AG04450 (cell line): ENCODE measurements around the gene CHAF1A. TPM values are rescaled to one million over a fixed set of nuclear protein-coding genes. Genes with fewer than 3 reads are reported as not detected.

Experiments used
- CTCF ChIA-PET: fragments of 300-600, 350-600 bp; formaldehyde crosslinking; extraction: SDS; loops from one replicate; lab custom pipeline; 2022; ENCODE audit warnings: antibody characterized with exemption, inconsistent platforms; lab: Charles Lee
- POLR2A ChIA-PET: fragments of 350-600 bp; formaldehyde crosslinking; extraction: SDS; loops from one replicate; lab custom pipeline; 2021; ENCODE audit warnings: antibody characterized with exemption, inconsistent platforms; lab: Yijun Ruan, JAX
- DNase-seq: peaks from one replicate; pipeline ENCODE4 v3.0.0-alpha.2; 2011; ENCODE audit warnings: low read depth, low spot score
- H3K27ac ChIP-seq: one replicate; pipeline ENCODE4 v1.5.1; 2012; ENCODE audit warnings: low read depth, low read length, control low read depth
- H3K27me3 ChIP-seq: one replicate; pipeline ENCODE4 v1.6.0; 2012; ENCODE audit warnings: low read length; ENCODE audit not compliant: control insufficient read depth, insufficient read depth
- H3K4me3 ChIP-seq: 2 replicates; pipeline ENCODE4 v1.5.1; 2011; ENCODE audit warnings: mild to moderate bottlenecking, low read depth, low read length, control low read depth
- H3K9me3 ChIP-seq: 2 replicates; pipeline ENCODE4 v1.5.1; 2012; ENCODE audit warnings: low read length; ENCODE audit not compliant: control insufficient read depth, insufficient read depth
- polyA plus RNA-seq: library from polyadenylated mRNA; depleted of rRNA; stranded (reverse); fragments of >200 nt; gene quantifications from 2 replicates; pipeline ENCODE4 v1.2.3, GENCODE V29; 2011
- TF ChIP-seq, protein P1 (sequence below): IDR thresholded peaks from 2 replicates; pipeline ENCODE4 v1.5.1; 2011; ENCODE audit warnings: low read depth, low read length, control low read depth, inconsistent platforms

CHAF1A gene
- polyA plus RNA-seq, 1 experiment = 5.0 TPM

DNA sequence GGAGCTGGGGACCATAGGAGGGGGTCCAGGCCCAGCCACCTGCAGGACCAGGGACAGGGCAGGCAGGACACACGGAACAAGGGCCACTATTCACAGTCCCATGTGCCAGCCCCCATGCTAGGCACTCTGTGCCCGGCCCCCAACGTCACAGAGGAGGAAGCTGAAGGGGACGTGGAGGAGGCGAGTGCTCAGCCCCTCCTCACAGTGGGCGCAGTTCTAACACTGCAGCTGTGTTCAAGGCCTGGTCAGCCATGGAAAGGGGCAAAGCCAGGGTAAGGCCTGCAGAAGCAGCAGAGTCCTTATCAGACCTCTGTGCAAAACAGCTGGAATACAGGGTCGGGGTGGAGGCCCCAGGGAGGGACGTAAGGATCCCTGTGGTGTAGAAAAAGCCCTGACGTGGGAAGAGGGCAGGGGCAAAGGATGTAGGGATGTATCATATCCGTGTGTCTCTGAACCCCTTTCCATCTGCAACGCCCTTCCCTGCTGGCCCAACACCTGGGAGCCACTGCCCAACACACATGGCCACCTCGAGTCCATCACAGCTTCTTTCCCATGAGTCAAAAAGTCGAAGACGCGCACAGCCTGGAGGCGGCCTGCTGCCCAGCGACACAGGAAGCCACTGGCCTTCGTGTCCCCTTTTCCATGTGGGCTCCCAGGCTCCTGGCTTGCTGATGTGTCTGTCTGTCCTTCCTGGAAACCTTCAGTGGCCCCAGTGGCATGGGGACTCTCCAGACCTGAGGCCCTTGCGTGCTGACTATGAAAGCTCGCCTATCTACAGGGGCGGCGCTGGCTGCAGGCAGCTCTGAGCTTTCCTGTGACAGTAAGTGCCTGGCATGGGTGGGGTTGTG is 30.1 kb upstream of the CHAF1A start:
- H3K27me3 ChIP-seq = no peaks in the 10 kb centered on the region
- TF ChIP-seq, protein P1, sequence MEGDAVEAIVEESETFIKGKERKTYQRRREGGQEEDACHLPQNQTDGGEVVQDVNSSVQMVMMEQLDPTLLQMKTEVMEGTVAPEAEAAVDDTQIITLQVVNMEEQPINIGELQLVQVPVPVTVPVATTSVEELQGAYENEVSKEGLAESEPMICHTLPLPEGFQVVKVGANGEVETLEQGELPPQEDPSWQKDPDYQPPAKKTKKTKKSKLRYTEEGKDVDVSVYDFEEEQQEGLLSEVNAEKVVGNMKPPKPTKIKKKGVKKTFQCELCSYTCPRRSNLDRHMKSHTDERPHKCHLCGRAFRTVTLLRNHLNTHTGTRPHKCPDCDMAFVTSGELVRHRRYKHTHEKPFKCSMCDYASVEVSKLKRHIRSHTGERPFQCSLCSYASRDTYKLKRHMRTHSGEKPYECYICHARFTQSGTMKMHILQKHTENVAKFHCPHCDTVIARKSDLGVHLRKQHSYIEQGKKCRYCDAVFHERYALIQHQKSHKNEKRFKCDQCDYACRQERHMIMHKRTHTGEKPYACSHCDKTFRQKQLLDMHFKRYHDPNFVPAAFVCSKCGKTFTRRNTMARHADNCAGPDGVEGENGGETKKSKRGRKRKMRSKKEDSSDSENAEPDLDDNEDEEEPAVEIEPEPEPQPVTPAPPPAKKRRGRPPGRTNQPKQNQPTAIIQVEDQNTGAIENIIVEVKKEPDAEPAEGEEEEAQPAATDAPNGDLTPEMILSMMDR = no peak
- H3K4me3 ChIP-seq = no peak overlapping the region
- H3K27ac ChIP-seq = peak overlapping the region; percentile 11
- ChIA-PET CTCF (interaction anchor here (0.6 to 2.9 kb wide), 3 partner anchors 20 to 28 kb away, joined by 3 to 12 read pairs (median 3); partner anchors contain the start of gene SH3GL1), POLR2A (interaction anchor here (1.3 kb wide), 1 partner anchor 12 kb away, joined by 3 read pairs; no protein-coding TSS in a partner anchor)
- DNase-seq = no peak
- no peaks in the 10 kb centered on the region; the same call in 1 of the 2 replicates for H3K9me3 ChIP-seq

DNA sequence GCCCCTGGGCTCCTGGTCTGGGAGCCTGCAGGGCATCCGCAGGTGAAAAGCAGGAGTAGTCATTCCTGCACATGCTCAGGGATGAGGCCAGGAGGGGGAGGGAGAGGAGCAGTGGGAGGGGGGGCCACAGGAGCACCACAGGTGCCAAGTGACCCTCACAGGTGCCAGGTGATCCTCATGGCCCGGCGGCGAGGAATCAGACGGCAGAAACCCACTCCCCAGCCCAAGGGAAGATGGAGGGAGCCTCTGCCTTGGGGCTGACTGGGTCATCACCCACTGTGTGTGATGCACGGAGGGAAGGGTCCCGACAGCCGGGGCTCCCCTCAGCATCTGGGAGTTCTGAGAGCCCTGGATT is 29.4 kb upstream of the CHAF1A start:
- TF ChIP-seq, protein P1 = no peak
- Histone ChIP-seq H3K9me3 (no peaks in the 10 kb centered on the region; the same call in 1 of the 2 replicates), H3K27me3 (no peaks in the 10 kb centered on the region), H3K4me3 (no peak overlapping the region), H3K27ac (no peak overlapping the region)
- no peak for DNase-seq
- CTCF ChIA-PET = interaction anchor here (1.1 to 2.9 kb wide), 2 partner anchors 20 to 27 kb away, joined by 3 to 12 read pairs; partner anchors contain the start of gene SH3GL1
- POLR2A ChIA-PET = no interaction called here

DNA sequence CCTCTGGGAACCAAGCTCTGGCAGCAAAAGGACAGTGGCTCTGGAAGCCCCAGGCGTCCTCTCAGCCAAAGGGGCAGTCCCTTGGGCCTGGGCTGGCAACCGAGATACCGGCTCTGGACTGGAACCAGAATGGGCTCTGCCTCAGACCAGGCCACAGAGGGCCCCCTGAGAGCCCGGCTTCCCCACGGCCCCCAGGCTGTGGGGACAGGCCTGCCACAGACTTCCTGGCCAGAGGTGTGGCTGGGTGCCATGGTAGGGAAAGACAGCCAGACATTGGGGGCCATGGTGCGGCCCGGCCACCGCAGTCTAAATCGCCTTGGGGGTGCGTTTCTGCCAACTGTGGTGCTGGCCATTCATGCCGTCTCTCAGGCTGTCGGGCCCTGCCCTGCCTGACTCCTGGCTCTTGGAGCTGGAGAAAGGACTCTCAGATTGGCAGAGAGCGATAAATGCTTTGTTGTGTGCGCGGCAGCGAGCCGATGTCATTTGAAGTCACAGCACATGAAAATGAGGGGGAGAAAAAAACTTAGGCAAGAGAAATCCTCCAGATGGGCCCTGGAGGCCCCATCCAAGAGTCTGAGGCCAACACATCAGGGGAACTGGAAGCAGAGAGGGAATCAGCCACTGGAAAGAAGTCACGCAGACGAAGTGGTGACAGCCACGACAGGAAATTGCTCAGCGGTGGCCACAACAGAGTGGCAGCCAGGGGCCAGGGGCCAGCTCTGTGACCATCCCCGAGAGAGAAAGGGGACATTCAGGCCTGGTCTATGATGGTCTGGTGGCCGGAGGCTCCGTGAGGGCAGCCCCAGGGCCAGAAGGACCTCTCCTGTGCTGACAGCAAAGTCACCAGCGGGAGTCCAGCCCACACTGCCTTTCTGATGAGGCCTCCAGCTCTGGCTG is 28.6 kb upstream of the CHAF1A start:
- CTCF ChIA-PET = interaction anchor here (1.8 to 2.9 kb wide), 3 partner anchors 12 to 21 kb away, joined by 7 to 12 read pairs (median 10); no protein-coding TSS in a partner anchor

DNA sequence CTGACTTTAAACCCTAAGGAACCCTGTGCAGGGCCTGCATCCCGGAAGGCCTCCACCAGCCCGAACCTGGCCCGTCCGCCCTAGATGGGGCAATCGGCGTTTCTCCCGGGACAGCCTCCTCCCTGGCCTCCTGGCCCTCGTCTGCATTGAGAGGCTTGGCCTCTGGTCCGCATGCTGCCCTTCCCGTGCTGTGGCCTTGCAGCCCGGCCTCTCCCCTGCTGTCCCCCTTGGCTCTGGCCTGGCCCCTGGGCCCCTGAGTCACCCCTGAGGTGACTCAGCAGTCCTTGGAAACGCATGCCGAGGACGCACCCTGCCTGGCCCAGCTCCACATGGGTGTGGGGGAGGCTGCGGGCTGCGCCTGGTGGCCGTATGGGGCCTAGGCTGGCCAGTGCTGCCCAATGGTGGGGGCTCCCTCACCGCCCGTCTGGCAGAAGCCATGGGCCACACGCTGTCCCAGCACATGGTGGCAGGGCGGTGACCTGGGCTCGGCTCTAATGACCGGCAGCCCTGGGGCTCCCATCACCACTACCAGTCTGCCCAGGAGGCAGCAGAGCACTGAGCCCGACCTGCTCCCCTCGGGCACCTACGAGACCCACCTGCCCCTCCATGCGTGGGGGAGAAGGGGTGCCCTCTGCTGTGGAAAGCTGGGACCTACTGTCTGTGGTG is 27.8 kb upstream of the CHAF1A start:
- DNase-seq = no peak
- TF ChIP-seq, protein P1 = no peak; the same call in 1 of the 2 replicates
- H3K9me3 ChIP-seq = no peaks in the 10 kb centered on the region; the same call in 1 of the 2 replicates
- H3K4me3 ChIP-seq = no peak overlapping the region
- H3K27ac ChIP-seq = peak overlapping the region; percentile 90
- POLR2A ChIA-PET = interaction anchor here (0.5 to 1.9 kb wide), 6 partner anchors 16 to 97 kb away, joined by 3 to 15 read pairs (median 8); partner anchors contain the start of genes CHAF1A and HDGFL2
- H3K27me3 ChIP-seq = no peaks in the 10 kb centered on the region
- CTCF ChIA-PET = interaction anchor here (1.4 to 2.9 kb wide), 9 partner anchors 11 to 97 kb away, joined by 3 to 15 read pairs (median 7); partner anchors contain the start of genes CHAF1A, HDGFL2, MPND and SH3GL1

More for the DNA sequence above, 28.6 kb upstream of the CHAF1A start:
- no peak overlapping the region for H3K4me3 ChIP-seq
- peak overlapping the region; percentile 90 for H3K27ac ChIP-seq
- no peak for DNase-seq
- POLR2A ChIA-PET = interaction anchor here (0.5 to 1.6 kb wide), 3 partner anchors 17 to 97 kb away, joined by 3 to 15 read pairs (median 12); no protein-coding TSS in a partner anchor
- H3K27me3 ChIP-seq = no peaks in the 10 kb centered on the region
- H3K9me3 ChIP-seq = no peaks in the 10 kb centered on the region; the same call in 1 of the 2 replicates
- TF ChIP-seq, protein P1 = no peak
